Right atrium auricular region (tissue), 2 donors: ENCODE measurements around the gene ITGAV. TPM values are rescaled to one million over a fixed set of nuclear protein-coding genes. Genes with fewer than 3 reads are reported as not detected.

Source experiments
- DNase-seq: peaks from one replicate; pipeline ENCODE4 v3.0.0-alpha.2; 2019; ENCODE audit warnings: low spot score
- H3K27ac ChIP-seq, 2 donors: fragments of 200-600 bp; sonication (generic); 1 replicate in 1 of 2; 2 replicates in 1 of 2; pipeline ENCODE4 v1.5.1; 2016 to 2019
- H3K27me3 ChIP-seq, 2 donors: fragments of 200-600 bp; sonication (generic); one replicate each; pipeline versions ENCODE4 v1.5.1 to v1.6.0; 2017 to 2019
- H3K36me3 ChIP-seq: fragments of 200-600 bp; sonication (generic); one replicate; pipeline ENCODE4 v1.5.1; 2016
- H3K4me1 ChIP-seq, 2 donors: fragments of 200-600 bp; sonication (generic); one replicate each; pipeline versions ENCODE4 v1.5.1 to v1.6.0; 2017 to 2019
- H3K4me3 ChIP-seq, 2 donors: fragments of 200-600 bp; sonication (generic); 1 replicate in 1 of 2; 2 replicates in 1 of 2; pipeline ENCODE4 v1.5.1; 2017 to 2019; ENCODE audit warnings: mild to moderate bottlenecking in 1 of 2, moderate library complexity in 1 of 2
- H3K9me3 ChIP-seq, 2 donors: fragments of 200-600 bp; sonication (generic); one replicate each; pipeline ENCODE4 v1.5.1; 2019
- total RNA-seq, 2 donors: library from RNA; depleted of rRNA; stranded (reverse); fragments of >200 nt; gene quantifications; one replicate each; pipeline ENCODE4 v1.1.0, GENCODE V29; 2016
- TF ChIP-seq, protein P1 (sequence below), 2 donors: fragments of 200-600 bp; sonication (generic); IDR thresholded peaks; one replicate each; pipeline ENCODE4 v1.5.1; 2019; ENCODE audit warnings: antibody characterized with exemption in 2 of 2

The ITGAV gene
- total RNA-seq, 2 donors from 2014 or later: 79.8 to 152 TPM

DNA sequence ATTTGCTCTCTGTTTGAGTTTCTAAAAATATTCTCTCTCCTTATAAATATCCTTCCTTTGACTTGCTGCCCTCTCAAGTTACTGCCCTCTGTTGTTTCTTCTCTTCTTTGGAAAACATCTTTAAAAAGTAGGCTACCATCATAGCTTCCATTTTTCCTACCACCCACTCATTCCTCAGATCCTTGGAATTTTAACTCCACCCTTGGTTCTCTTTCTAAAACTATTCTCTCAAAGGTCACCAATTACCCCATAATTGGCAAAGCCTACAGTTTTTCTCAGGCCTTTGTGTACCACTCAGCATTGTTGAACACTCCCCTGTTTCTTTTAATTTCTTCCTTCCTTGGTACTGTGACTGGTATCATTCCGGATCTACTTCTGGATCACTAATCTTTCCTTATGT lies 43.0 kb upstream of the ITGAV start:
- no peak for DNase-seq
- TF ChIP-seq, protein P1, sequence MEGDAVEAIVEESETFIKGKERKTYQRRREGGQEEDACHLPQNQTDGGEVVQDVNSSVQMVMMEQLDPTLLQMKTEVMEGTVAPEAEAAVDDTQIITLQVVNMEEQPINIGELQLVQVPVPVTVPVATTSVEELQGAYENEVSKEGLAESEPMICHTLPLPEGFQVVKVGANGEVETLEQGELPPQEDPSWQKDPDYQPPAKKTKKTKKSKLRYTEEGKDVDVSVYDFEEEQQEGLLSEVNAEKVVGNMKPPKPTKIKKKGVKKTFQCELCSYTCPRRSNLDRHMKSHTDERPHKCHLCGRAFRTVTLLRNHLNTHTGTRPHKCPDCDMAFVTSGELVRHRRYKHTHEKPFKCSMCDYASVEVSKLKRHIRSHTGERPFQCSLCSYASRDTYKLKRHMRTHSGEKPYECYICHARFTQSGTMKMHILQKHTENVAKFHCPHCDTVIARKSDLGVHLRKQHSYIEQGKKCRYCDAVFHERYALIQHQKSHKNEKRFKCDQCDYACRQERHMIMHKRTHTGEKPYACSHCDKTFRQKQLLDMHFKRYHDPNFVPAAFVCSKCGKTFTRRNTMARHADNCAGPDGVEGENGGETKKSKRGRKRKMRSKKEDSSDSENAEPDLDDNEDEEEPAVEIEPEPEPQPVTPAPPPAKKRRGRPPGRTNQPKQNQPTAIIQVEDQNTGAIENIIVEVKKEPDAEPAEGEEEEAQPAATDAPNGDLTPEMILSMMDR (IDR thresholded peaks at IDR 0.05): no peak
- no peak overlapping the region for H3K27ac ChIP-seq
- no peaks in the 10 kb centered on the region for H3K9me3 ChIP-seq
- H3K36me3 ChIP-seq: no peaks in the 10 kb centered on the region
- no peak overlapping the region for H3K4me3 ChIP-seq
- peaks cover 2 to 18% of the 10 kb centered on the region in 2 donors for H3K4me1 ChIP-seq
- no peaks in the 10 kb centered on the region for H3K27me3 ChIP-seq

DNA sequence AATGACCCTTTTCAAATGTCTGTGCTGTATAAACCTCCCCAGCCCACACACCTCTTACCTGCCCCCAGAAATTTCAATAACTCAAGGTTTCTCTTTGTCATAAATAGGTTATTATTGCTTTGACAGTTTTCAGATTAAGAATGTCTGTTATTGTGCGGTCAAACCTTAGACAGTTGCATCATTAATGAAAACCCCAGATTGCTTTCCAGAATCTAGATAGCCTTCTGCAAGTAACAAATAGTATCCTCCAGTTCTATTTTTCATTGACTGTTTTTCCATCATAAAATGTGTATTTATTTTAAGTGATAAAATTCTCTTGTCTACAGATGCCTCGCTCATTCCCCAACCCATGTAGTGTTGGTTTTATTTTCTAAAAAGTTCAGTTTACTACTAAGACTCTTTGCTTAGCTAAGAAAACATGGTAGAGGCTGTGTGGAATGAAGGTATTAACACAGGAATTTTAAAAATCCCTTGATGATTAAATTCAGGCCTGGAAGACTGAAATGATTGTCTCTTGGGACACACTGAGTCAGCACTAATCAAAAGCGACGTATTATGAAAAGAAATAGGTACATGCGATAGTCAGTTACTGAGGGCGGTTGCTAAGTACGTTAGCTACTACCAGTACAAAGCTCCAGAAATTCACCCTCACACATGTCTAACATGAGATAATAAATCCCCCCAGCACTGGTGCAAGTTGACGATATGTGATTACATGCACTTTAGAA lies 38.4 kb upstream of the ITGAV start:
- Histone ChIP-seq H3K4me3 (no peak overlapping the region), H3K27ac (no peak overlapping the region), H3K36me3 (no peaks in the 10 kb centered on the region), H3K9me3 (no peaks in the 10 kb centered on the region), H3K4me1 (peaks cover 0 to 2% of the 10 kb centered on the region in 2 donors), H3K27me3 (no peaks in the 10 kb centered on the region)
- no peak for DNase-seq
- TF ChIP-seq, protein P1 (IDR thresholded peaks at IDR 0.05): no peak

DNA sequence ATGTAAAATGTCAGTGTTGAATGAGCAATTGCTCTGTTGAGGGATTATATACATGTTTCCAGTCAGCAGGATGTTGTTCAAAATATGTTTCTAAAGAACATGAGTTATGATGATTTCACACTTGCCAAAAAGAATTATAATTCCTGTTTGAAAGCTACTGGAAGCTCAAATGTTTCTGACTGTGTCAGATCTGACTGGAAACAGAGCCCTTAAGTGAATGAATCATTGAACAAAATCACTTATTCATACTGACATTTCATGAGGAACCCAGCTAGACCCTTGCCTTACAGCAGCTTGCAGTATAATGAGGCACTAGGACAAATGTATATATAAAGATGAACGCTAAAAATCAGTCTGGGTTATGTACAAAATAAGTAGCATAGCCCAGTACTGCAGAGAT lies 35.4 kb upstream of the ITGAV start:
- H3K4me1 ChIP-seq: no peaks in the 10 kb centered on the region
- TF ChIP-seq, protein P1 (IDR thresholded peaks at IDR 0.05): no peak
- H3K27ac ChIP-seq: no peak overlapping the region
- no peak overlapping the region for H3K4me3 ChIP-seq
- no peaks in the 10 kb centered on the region for H3K9me3 ChIP-seq
- DNase-seq: no peak
- no peaks in the 10 kb centered on the region for H3K36me3 ChIP-seq
- no peaks in the 10 kb centered on the region for H3K27me3 ChIP-seq

DNA sequence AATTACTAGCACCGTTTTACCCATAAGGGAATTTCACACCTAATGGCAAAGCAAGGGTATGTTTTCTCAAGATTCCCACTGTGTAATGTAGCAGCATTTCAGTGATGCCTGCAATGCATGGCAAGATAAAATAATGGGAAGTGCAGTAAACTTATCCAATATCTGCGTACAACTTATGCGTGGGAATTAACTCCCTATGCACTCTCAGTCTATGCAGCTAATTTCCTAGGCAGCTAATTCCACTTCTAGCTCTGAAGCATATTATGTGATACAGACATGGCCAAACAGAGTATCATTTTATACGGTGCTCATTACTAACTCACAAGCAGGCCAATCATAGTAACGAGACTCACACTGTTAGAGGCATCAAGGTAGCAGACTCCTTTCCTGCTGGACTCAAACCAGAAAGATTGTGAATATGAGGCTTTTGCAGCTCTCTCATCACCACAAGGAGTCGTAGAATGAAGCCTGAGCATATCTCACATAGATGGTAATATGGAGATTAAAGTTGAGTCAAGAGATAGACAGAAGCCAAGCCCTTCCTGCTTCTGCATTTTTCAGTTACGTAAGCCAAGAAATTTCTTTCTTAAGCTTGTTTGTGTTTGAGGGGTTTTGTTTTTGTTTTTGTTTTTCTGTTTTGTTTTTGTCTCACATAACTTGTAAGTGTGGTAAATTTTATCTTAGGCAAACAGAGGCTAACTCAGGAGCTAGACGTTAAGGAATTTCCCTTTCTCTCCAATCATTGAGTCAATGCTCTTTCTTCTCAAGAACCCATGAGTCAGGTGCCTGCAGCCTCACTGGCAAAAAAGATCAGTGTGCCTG lies 34.8 kb upstream of the ITGAV start:
- H3K36me3 ChIP-seq: no peaks in the 10 kb centered on the region
- no peaks in the 10 kb centered on the region for H3K27me3 ChIP-seq
- H3K4me3 ChIP-seq: no peak overlapping the region
- TF ChIP-seq, protein P1 (IDR thresholded peaks at IDR 0.05): no peak
- no peaks in the 10 kb centered on the region for H3K9me3 ChIP-seq
- no peaks in the 10 kb centered on the region for H3K4me1 ChIP-seq
- no peak for DNase-seq
- H3K27ac ChIP-seq: no peak overlapping the region

DNA sequence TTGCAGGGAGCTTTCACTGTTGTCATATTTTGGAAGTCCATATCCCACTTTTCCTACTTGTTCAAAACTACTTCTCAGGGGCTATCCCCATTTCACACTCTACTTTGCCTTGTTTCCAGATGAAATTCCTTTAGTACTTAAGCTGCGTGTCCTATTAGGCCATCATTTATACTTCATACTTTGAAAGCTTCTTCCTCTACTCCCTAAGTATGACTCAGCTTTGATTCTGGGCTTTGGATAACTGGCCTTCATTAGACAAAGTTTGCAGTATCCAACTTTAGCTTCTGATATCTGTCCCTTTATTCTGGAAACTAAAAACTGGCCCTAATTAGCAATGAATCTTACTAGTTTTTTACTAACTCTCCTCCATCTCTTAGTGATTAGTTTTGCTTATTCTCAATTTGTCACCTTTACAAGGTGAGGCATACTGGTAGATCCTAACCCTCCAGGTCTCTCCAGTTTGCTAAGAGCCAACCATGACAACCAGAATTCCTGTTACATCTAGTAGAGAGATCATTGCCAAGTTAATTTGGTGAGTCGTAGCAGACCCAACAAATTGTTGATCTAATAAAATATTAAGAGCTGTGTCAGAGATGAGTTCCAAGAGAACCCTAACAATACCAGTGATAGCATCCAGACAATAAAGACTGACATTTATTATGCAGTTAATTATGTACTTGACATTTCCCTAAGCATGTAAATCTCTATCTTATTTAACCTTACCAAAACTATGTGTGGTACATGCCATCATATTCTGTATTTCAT lies 31.2 kb upstream of the ITGAV start:
- Histone ChIP-seq H3K36me3 (no peaks in the 10 kb centered on the region), H3K27ac (no peak overlapping the region), H3K9me3 (no peaks in the 10 kb centered on the region), H3K4me1 (no peaks in the 10 kb centered on the region), H3K4me3 (no peak overlapping the region), H3K27me3 (no peaks in the 10 kb centered on the region)
- DNase-seq: no peak
- TF ChIP-seq, protein P1 (IDR thresholded peaks at IDR 0.05): no peak
